ENCODE results near the gene PODXL.

PODXL gene

GRCh38 chr7:131487217-131487616 is 69.2 kb downstream of the PODXL start:
- H3K36me3 ChIP-seq (ENCODE audit: insufficient read depth), result no peaks in the 10 kb centered on the region
- H3K4me3 ChIP-seq (IDR thresholded peaks at IDR 0.05; ENCODE audit: insufficient read depth, low read depth, low read length), result no peak overlapping the region
- H3K4me2 ChIP-seq, result no peak overlapping the region
- H2AFZ ChIP-seq (ENCODE audit: low read depth), result no peak overlapping the region
- H3K27me3 ChIP-seq (ENCODE audit: insufficient read depth, low read depth), result no peaks in the 10 kb centered on the region
- peaks cover 22% of the 10 kb centered on the region for H3K4me1 ChIP-seq (ENCODE audit: low read depth, poor library complexity, severe bottlenecking)
- no peak overlapping the region for H3K27ac ChIP-seq
- no peaks in the 10 kb centered on the region for H4K20me1 ChIP-seq (ENCODE audit: insufficient read depth)
- no peaks in the 10 kb centered on the region for H3K79me2 ChIP-seq (ENCODE audit: insufficient read depth, low read depth)
- no peak for TF ChIP-seq CTCF (conservative IDR thresholded peaks at IDR 0.05; ENCODE audit: low read depth, low read length)
- H3K9ac ChIP-seq, result no peak overlapping the region

- H4K20me1 ChIP-seq (ENCODE audit: insufficient read depth), result no peaks in the 10 kb centered on the region
- TF ChIP-seq CTCF (conservative IDR thresholded peaks at IDR 0.05; ENCODE audit: low read depth, low read length), result no peak
- no peak overlapping the region for H3K9ac ChIP-seq
- H3K4me1 ChIP-seq (ENCODE audit: low read depth, poor library complexity, severe bottlenecking), result peaks cover 31% of the 10 kb centered on the region
- no peaks in the 10 kb centered on the region for H3K27me3 ChIP-seq (ENCODE audit: insufficient read depth, low read depth)
- H3K4me2 ChIP-seq, result no peak overlapping the region
- H3K4me3 ChIP-seq (IDR thresholded peaks at IDR 0.05; ENCODE audit: insufficient read depth, low read depth, low read length), result no peak overlapping the region
- no peaks in the 10 kb centered on the region for H3K79me2 ChIP-seq (ENCODE audit: insufficient read depth, low read depth)
- H2AFZ ChIP-seq (ENCODE audit: low read depth), result no peak overlapping the region
- H3K36me3 ChIP-seq (ENCODE audit: insufficient read depth), result no peaks in the 10 kb centered on the region
- no peak overlapping the region for H3K27ac ChIP-seq
Measured at GRCh38 chr7:131486346-131486745, 70.1 kb downstream of the PODXL start.

GRCh38 chr7:131483586-131483985 is 72.8 kb downstream of the PODXL start:
- H4K20me1 ChIP-seq (ENCODE audit: insufficient read depth), result no peaks in the 10 kb centered on the region
- no peak overlapping the region for H2AFZ ChIP-seq (ENCODE audit: low read depth)
- H3K4me2 ChIP-seq, result peak overlapping the region; percentile 0; the same call in 1 of the 2 replicates
- no peak overlapping the region for H3K4me3 ChIP-seq (IDR thresholded peaks at IDR 0.05; ENCODE audit: insufficient read depth, low read depth, low read length)
- H3K79me2 ChIP-seq (ENCODE audit: insufficient read depth, low read depth), result no peaks in the 10 kb centered on the region
- H3K27me3 ChIP-seq (ENCODE audit: insufficient read depth, low read depth), result no peaks in the 10 kb centered on the region
- no peak for TF ChIP-seq CTCF (conservative IDR thresholded peaks at IDR 0.05; ENCODE audit: low read depth, low read length)
- H3K27ac ChIP-seq, result 0 out of 2 replicates have a peak overlapping the region, but pooled peaks have one; percentile 0
- peaks cover 38% of the 10 kb centered on the region for H3K4me1 ChIP-seq (ENCODE audit: low read depth, poor library complexity, severe bottlenecking)
- H3K36me3 ChIP-seq (ENCODE audit: insufficient read depth), result no peaks in the 10 kb centered on the region
- no peak overlapping the region for H3K9ac ChIP-seq

- Histone ChIP-seq H3K27ac (no peak overlapping the region), H3K4me3 (IDR thresholded peaks at IDR 0.05; ENCODE audit: insufficient read depth, low read depth, low read length) (no peak overlapping the region), H3K27me3 (ENCODE audit: insufficient read depth, low read depth) (no peaks in the 10 kb centered on the region), H4K20me1 (ENCODE audit: insufficient read depth) (no peaks in the 10 kb centered on the region), H3K9ac (no peak overlapping the region), H3K36me3 (ENCODE audit: insufficient read depth) (no peaks in the 10 kb centered on the region), H2AFZ (ENCODE audit: low read depth) (no peak overlapping the region), H3K79me2 (ENCODE audit: insufficient read depth, low read depth) (no peaks in the 10 kb centered on the region), H3K4me1 (ENCODE audit: low read depth, poor library complexity, severe bottlenecking) (peaks cover 38% of the 10 kb centered on the region), H3K4me2 (peak overlapping the region; percentile 0; the same call in 1 of the 2 replicates)
- no peak for TF ChIP-seq CTCF (conservative IDR thresholded peaks at IDR 0.05; ENCODE audit: low read depth, low read length)
Measured at GRCh38 chr7:131482800-131483199, 73.6 kb downstream of the PODXL start.

All from KMS-11 (cell line).